Vagina (tissue), 2 donors: ENCODE results near the gene PLK3. TPM values are rescaled to one million over a fixed set of nuclear protein-coding genes. Genes with fewer than 3 reads are reported as not detected.

Source experiments
- DNase-seq, 2 donors: peaks; one replicate each; pipeline ENCODE4 v3.0.0-alpha.2; 2017; ENCODE audit errors: extremely low spot score in 2 of 2
- H3K27ac ChIP-seq: fragments of 200-600 bp; sonication (generic); one replicate; pipeline ENCODE4 v1.5.1; 2019
- H3K27me3 ChIP-seq: fragments of 200-600 bp; sonication (generic); one replicate; pipeline ENCODE4 v1.5.1; 2019
- H3K36me3 ChIP-seq, 2 donors: fragments of 200-600 bp; sonication (generic); one replicate each; pipeline ENCODE4 v1.5.1; 2017 to 2019
- H3K4me1 ChIP-seq: fragments of 200-600 bp; sonication (generic); one replicate; pipeline ENCODE4 v1.5.1; 2019
- H3K4me3 ChIP-seq, 2 donors: fragments of 200-600 bp; sonication (generic); 1 replicate in 1 of 2; 2 replicates in 1 of 2; pipeline ENCODE4 v1.5.1; 2016 to 2019
- H3K9me3 ChIP-seq: fragments of 200-600 bp; sonication (generic); one replicate; pipeline ENCODE4 v1.5.1; 2019
- POLR2A ChIP-seq, 2 donors: fragments of 450-650 bp; IDR thresholded peaks; one replicate each; pipeline ENCODE4 v1.6.1; 2017; ENCODE audit warnings: antibody characterized with exemption in 2 of 2, mild to moderate bottlenecking in 2 of 2, moderate library complexity in 2 of 2
- POLR2AphosphoS5 ChIP-seq, 2 donors: sonication (generic); formaldehyde crosslinking; IDR thresholded peaks; one replicate each; pipeline ENCODE4 v1.9.0; 2017; ENCODE audit warnings: antibody characterized with exemption in 2 of 2, mild to moderate bottlenecking in 2 of 2, low read depth in 1 of 2; ENCODE audit not compliant: insufficient read depth in 1 of 2
- intact Hi-C: fragments of 100-400 bp; cut with DNase I; formaldehyde crosslinking; loops from one replicate; pipeline ENCODE4 v1.15.1; 2023
- total RNA-seq: library from RNA; depleted of rRNA; stranded (reverse); fragments of >200 nt; gene quantifications from one replicate; pipeline ENCODE4 v1.2.3, GENCODE V29; 2016
- TF ChIP-seq, protein P1 (sequence below), 3 experiments: fragments of 450-650 bp in 2 of 3; fragments of 200-600 bp in 1 of 3; sonication (generic) in 1 of 3; IDR thresholded peaks; one replicate each; pipeline ENCODE4 v1.5.1; 2017 to 2019; ENCODE audit warnings: antibody characterized with exemption in 3 of 3, mild to moderate bottlenecking in 2 of 3, moderate library complexity in 2 of 3

PLK3 gene
- total RNA-seq, 1 donor from 2014 or later = 77.6 TPM

DNA sequence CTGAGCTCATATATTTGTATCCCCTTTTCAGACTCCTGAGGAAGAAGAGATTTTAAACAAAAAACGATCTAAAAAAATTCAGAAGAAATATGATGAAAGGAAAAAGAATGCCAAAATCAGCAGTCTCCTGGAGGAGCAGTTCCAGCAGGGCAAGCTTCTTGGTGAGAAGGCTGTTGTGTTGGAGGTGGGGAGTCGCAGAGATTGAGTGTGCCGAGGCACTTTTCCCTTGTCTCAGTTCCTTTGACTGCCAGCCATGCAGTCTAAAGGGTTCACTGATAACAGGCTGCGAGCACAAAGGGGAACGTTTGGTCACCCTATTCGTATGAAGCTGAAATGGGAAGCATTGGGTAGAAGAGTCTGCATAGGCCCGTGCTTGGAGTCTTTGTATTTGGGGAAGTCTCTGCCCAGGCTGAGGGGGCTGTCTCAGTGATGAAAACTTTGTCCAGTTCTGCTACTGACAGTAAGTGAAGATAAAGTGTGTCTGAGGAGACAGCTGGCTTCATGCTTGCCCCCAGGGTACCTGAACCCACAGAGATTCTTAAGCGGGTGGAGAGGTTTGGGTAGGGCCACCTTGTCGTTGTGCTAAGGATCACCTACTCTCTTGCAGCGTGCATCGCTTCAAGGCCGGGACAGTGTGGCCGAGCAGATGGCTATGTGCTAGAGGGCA is 22.1 kb upstream of the PLK3 start:
- H3K27me3 ChIP-seq = no peaks in the 10 kb centered on the region
- intact Hi-C loops = loop anchor here (5.0 kb wide), 1 partner anchor 41 kb away; the partner anchor contains the start of gene KIF2C
- H3K36me3 ChIP-seq = peaks cover 0 to 39% of the 10 kb centered on the region in 2 donors
- TF ChIP-seq, protein P1, sequence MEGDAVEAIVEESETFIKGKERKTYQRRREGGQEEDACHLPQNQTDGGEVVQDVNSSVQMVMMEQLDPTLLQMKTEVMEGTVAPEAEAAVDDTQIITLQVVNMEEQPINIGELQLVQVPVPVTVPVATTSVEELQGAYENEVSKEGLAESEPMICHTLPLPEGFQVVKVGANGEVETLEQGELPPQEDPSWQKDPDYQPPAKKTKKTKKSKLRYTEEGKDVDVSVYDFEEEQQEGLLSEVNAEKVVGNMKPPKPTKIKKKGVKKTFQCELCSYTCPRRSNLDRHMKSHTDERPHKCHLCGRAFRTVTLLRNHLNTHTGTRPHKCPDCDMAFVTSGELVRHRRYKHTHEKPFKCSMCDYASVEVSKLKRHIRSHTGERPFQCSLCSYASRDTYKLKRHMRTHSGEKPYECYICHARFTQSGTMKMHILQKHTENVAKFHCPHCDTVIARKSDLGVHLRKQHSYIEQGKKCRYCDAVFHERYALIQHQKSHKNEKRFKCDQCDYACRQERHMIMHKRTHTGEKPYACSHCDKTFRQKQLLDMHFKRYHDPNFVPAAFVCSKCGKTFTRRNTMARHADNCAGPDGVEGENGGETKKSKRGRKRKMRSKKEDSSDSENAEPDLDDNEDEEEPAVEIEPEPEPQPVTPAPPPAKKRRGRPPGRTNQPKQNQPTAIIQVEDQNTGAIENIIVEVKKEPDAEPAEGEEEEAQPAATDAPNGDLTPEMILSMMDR (IDR thresholded peaks at IDR 0.05) = no peak
- TF ChIP-seq POLR2A (IDR thresholded peaks at IDR 0.05) = no peak
- peaks cover 26% of the 10 kb centered on the region for H3K4me1 ChIP-seq
- H3K9me3 ChIP-seq = no peaks in the 10 kb centered on the region
- H3K27ac ChIP-seq = no peak overlapping the region
- DNase-seq = no peak
- H3K4me3 ChIP-seq = no peak overlapping the region

DNA sequence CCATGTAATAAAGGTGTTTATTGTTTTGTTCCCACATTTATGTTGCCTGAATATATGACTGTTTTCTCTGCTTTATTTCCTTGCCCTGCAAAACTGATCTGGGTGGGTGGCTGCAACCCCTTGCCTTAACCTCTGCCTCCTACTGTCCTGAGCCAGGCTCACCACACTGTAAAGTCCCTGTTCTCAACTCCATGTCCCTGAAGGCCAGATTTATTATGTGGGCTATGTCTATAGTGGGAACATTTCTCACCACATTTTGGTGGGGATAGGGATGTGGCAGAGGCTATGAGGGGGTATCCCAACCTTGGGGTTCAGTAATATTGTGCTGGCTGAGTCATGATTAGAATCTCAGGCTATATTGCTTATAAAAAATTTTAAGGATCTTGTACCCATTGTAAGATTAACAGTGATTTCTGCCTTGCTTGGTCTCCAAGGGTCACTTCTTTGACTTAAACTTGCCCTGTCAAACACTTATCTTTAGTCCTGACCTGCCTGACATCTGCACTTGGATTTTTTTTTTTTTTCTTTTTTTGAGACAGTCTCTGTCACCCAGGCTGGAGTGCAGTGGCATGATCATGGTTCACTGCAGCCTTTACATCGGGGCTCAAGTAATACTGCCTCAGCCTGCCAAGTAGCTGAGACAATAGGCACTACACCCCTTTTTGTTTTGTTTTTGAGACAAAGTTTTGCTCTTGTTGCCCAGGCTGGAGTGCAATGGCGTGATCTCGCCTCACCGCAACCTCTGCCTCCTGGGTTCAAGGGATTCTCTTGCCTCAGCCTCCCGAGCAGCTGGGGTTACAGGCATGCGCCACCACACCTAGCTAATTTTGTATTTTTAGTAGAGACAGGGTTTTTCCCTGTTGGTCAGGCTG is 21.2 kb upstream of the PLK3 start:
- no peaks in the 10 kb centered on the region for H3K9me3 ChIP-seq
- no peak overlapping the region for H3K27ac ChIP-seq
- TF ChIP-seq POLR2AphosphoS5 (IDR thresholded peaks at IDR 0.05; ENCODE audit: insufficient read depth in 1 of 2, low read depth in 1 of 2) (no peak), POLR2A (IDR thresholded peaks at IDR 0.05) (no peak)
- TF ChIP-seq, protein P1 (IDR thresholded peaks at IDR 0.05) = no peak
- intact Hi-C loops = loop anchor here (5.0 kb wide), 1 partner anchor 42 kb away; the partner anchor contains the start of gene KIF2C
- H3K27me3 ChIP-seq = no peaks in the 10 kb centered on the region
- DNase-seq = no peak
- H3K4me1 ChIP-seq = peaks cover 31% of the 10 kb centered on the region
- no peak overlapping the region for H3K4me3 ChIP-seq
- H3K36me3 ChIP-seq = peaks cover 0 to 39% of the 10 kb centered on the region in 2 donors

DNA sequence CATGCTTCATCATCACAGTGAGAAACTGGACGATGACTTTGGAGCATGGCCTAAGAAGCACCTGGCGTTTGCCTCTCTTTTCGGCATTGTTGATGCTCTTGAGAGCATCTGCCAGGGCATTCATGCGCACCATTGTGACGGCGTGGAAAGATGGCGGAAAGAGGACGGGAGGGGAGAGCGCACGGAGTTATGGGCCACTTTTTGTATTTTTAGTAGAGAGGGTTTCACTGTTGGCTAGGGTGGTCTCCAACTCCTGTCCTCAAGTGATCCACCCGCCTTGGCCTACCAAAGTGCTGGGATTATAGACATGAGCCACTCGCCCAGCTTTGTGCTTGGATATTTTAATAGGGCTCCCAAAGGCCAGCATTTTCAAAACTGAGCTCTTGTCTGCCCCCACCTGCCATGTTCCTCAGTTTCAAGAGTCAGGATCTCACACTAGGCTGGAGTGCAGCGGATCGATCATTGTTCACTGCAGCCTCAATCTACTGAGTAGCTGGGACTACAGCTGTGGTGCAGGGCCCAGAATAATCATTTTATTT is 19.5 kb upstream of the PLK3 start:
- intact Hi-C loops = no loop called here
- H3K4me1 ChIP-seq = peaks cover 42% of the 10 kb centered on the region
- TF ChIP-seq, protein P1 (IDR thresholded peaks at IDR 0.05) = no peak
- no peak for TF ChIP-seq POLR2A (IDR thresholded peaks at IDR 0.05)

GRCh38 chr1:44783697-44784093 is 16.5 kb upstream of the PLK3 start:
- Histone ChIP-seq H3K4me1 (peaks cover 33% of the 10 kb centered on the region), H3K27me3 (no peaks in the 10 kb centered on the region), H3K9me3 (no peaks in the 10 kb centered on the region), H3K36me3 (peaks cover 0 to 20% of the 10 kb centered on the region in 2 donors), H3K27ac (no peak overlapping the region), H3K4me3 (peak overlapping the region; percentile 51 to 57)
- DNase-seq = no peak
- intact Hi-C loops = no loop called here
- TF ChIP-seq POLR2A (IDR thresholded peaks at IDR 0.05) = no peak
- TF ChIP-seq, protein P1 (IDR thresholded peaks at IDR 0.05) = no peak
- no peak for TF ChIP-seq POLR2AphosphoS5 (IDR thresholded peaks at IDR 0.05; ENCODE audit: insufficient read depth in 1 of 2, low read depth in 1 of 2)

More for the DNA sequence above, 19.5 kb upstream of the PLK3 start:
- Histone ChIP-seq H3K4me3 (no peak overlapping the region), H3K36me3 (peaks cover 0 to 39% of the 10 kb centered on the region in 2 donors), H3K27ac (no peak overlapping the region), H3K27me3 (no peaks in the 10 kb centered on the region), H3K9me3 (no peaks in the 10 kb centered on the region)
- no peak for DNase-seq
